IMR-90 (cell line): Measurements from ENCODE around the gene SLIT3. TPM values are rescaled to one million over a fixed set of nuclear protein-coding genes. Genes with fewer than 3 reads are reported as not detected.

Source experiments
- ATAC-seq: fragments of 200-7000 bp; cut with Tn5 transposase; 2 replicates; pipeline ENCODE4 v1.9.1; 2020; ENCODE audit warnings: low read depth, mild to moderate bottlenecking, moderate library complexity
- BruUV-seq: library from RNA; stranded (reverse); fragments of 400-500 nt; replicated peaks from 2 replicates; lab custom pipeline; 2021; lab: Mats Ljungman, UMichigan
- CTCF ChIA-PET: fragments of 300-600 bp; formaldehyde crosslinking; extraction: SDS; loops from one replicate; lab custom pipeline; 2021; ENCODE audit warnings: antibody characterized with exemption; lab: Yijun Ruan, JAX
- POLR2A ChIA-PET: fragments of 300-600 bp; sonication (Branson Sonifier 250); formaldehyde crosslinking; loops from one replicate; lab custom pipeline; 2022; ENCODE audit warnings: antibody characterized with exemption; ENCODE audit not compliant: unreplicated experiment; lab: Charles Lee
- DNase-seq: peaks from one replicate; pipeline ENCODE4 v3.0.0; 2013
- H2AFZ ChIP-seq: replicated peaks from 2 replicates; pipeline ENCODE3; 2013; ENCODE audit warnings: low read length, mild to moderate bottlenecking; ENCODE audit not compliant: poor library complexity
- H2AK5ac ChIP-seq: 2 replicates; pipeline ENCODE4 v1.6.1; 2013; ENCODE audit warnings: low read depth, low read length, inconsistent platforms
- H2AK9ac ChIP-seq: replicated peaks from 2 replicates; pipeline ENCODE3; 2013; ENCODE audit warnings: mild to moderate bottlenecking, low read depth, low read length, moderate library complexity; ENCODE audit not compliant: poor library complexity
- H2BK120ac ChIP-seq: 2 replicates; pipeline ENCODE4 v1.6.1; 2013; ENCODE audit warnings: low read depth, low read length, inconsistent platforms
- H2BK15ac ChIP-seq: 3 replicates; pipeline ENCODE4 v1.6.1; 2013; ENCODE audit warnings: low read depth, low read length, inconsistent platforms
- H2BK20ac ChIP-seq: 2 replicates; pipeline ENCODE4 v1.6.1; 2013; ENCODE audit warnings: low read depth, mild to moderate bottlenecking, inconsistent platforms, low read length, moderate library complexity
- H2BK5ac ChIP-seq: 2 replicates; pipeline ENCODE4 v1.6.1; 2013; ENCODE audit warnings: mild to moderate bottlenecking, low read depth, low read length, inconsistent platforms; ENCODE audit not compliant: poor library complexity, severe bottlenecking
- H3K14ac ChIP-seq: replicated peaks from 2 replicates; pipeline ENCODE4 v1.6.1; 2013; ENCODE audit warnings: low read depth, low read length, inconsistent platforms
- H3K18ac ChIP-seq: 2 replicates; pipeline ENCODE4 v1.6.1; 2013; ENCODE audit warnings: low read depth, low read length, control low read depth
- H3K23ac ChIP-seq: 2 replicates; pipeline ENCODE4 v1.6.1; 2013; ENCODE audit warnings: low read depth, low read length, inconsistent platforms
- H3K27ac ChIP-seq: 2 replicates; pipeline ENCODE4 v1.5.1; 2013; ENCODE audit warnings: mild to moderate bottlenecking, control low read depth, low read length; ENCODE audit not compliant: insufficient read depth
- H3K27me3 ChIP-seq: 2 replicates; pipeline ENCODE4 v1.6.1; 2013; ENCODE audit warnings: low read length; ENCODE audit not compliant: control insufficient read depth, insufficient read depth
- H3K36me3 ChIP-seq: 2 replicates; pipeline ENCODE4 v1.6.1; 2013; ENCODE audit warnings: low read length, mixed read lengths; ENCODE audit not compliant: control insufficient read depth, insufficient read depth
- H3K4ac ChIP-seq: 2 replicates; pipeline ENCODE4 v1.6.1; 2013; ENCODE audit warnings: low read depth, low read length, inconsistent platforms
- H3K4me1 ChIP-seq: 2 replicates; pipeline ENCODE4 v1.6.1; 2013; ENCODE audit warnings: low read length, mixed read lengths; ENCODE audit not compliant: control insufficient read depth, insufficient read depth
- H3K4me2 ChIP-seq: 2 replicates; pipeline ENCODE4 v1.6.1; 2013; ENCODE audit warnings: low read depth, mild to moderate bottlenecking, control low read depth, low read length, moderate library complexity
- H3K4me3 ChIP-seq: 2 replicates; pipeline ENCODE4 v1.5.1; 2013; ENCODE audit warnings: low read depth, mild to moderate bottlenecking, control low read depth, low read length, moderate library complexity; ENCODE audit not compliant: insufficient read depth
- H3K56ac ChIP-seq: 2 replicates; pipeline ENCODE4 v1.6.1; 2013; ENCODE audit warnings: low read length, inconsistent platforms; ENCODE audit not compliant: insufficient read depth; ENCODE audit errors: extremely low read depth
- H3K79me1 ChIP-seq, 2 experiments: 2 replicates each; pipeline ENCODE4 v1.6.1; 2013; ENCODE audit warnings: low read length in 2 of 2, inconsistent platforms in 1 of 2, low read depth in 1 of 2
- H3K9ac ChIP-seq: 2 replicates; pipeline ENCODE4 v1.6.1; 2013; ENCODE audit warnings: low read depth, low read length, control low read depth
- H3K9me1 ChIP-seq: 2 replicates; pipeline ENCODE4 v1.6.1; 2013; ENCODE audit warnings: low read length, inconsistent platforms; ENCODE audit not compliant: insufficient read depth
- H3K9me3 ChIP-seq: 2 replicates; pipeline ENCODE4 v1.6.1; 2013; ENCODE audit warnings: low read length; ENCODE audit not compliant: control insufficient read depth, insufficient read depth
- H4K20me1 ChIP-seq: 2 replicates; pipeline ENCODE4 v1.6.1; 2013; ENCODE audit warnings: low read length, inconsistent platforms; ENCODE audit not compliant: insufficient read depth
- H4K5ac ChIP-seq: 2 replicates; pipeline ENCODE4 v1.6.1; 2013; ENCODE audit warnings: mild to moderate bottlenecking, low read depth, low read length, control low read depth
- H4K8ac ChIP-seq, 2 experiments: 2 replicates each; pipeline ENCODE4 v1.6.1; 2013; ENCODE audit warnings: low read depth in 2 of 2, low read length in 2 of 2, control low read depth in 1 of 2, inconsistent platforms in 1 of 2
- H4K91ac ChIP-seq: 2 replicates; pipeline ENCODE4 v1.6.1; 2013; ENCODE audit warnings: low read depth, low read length, inconsistent platforms; ENCODE audit not compliant: insufficient read depth
- BHLHE40 ChIP-seq: fragments of 150-350 bp; IDR thresholded peaks from 2 replicates; pipeline ENCODE4 v1.6.1; 2016; ENCODE audit warnings: mild to moderate bottlenecking, low read depth, low read length
- CEBPB ChIP-seq: IDR thresholded peaks from 2 replicates; pipeline ENCODE4 v1.6.1; 2012; ENCODE audit warnings: low read depth, low read length, improper control_type of control experiment
- CHD1 ChIP-seq: IDR thresholded peaks from 2 replicates; pipeline ENCODE4 v1.6.1; 2012; ENCODE audit warnings: low read depth, low read length, improper control_type of control experiment
- FOS ChIP-seq: fragments of 150-350 bp; IDR thresholded peaks from 2 replicates; pipeline ENCODE4 v1.6.1; 2016; ENCODE audit warnings: low read depth, low read length
- MAFK ChIP-seq: IDR thresholded peaks from 2 replicates; pipeline ENCODE4 v1.6.1; 2012; ENCODE audit warnings: low read depth, low read length, improper control_type of control experiment
- MAZ ChIP-seq: IDR thresholded peaks from 2 replicates; pipeline ENCODE4 v1.6.1; 2012; ENCODE audit warnings: low read depth, mild to moderate bottlenecking, low read length, improper control_type of control experiment, moderate library complexity, borderline replicate concordance
- MXI1 ChIP-seq: IDR thresholded peaks from 2 replicates; pipeline ENCODE4 v1.6.1; 2012; ENCODE audit warnings: low read depth, mild to moderate bottlenecking, low read length, moderate library complexity, borderline replicate concordance
- NFE2L2 ChIP-seq: fragments of 150-350 bp; IDR thresholded peaks from 2 replicates; pipeline ENCODE4 v1.6.1; 2016; ENCODE audit warnings: low read depth, mild to moderate bottlenecking, low read length
- RAD21 ChIP-seq: IDR thresholded peaks from 2 replicates; pipeline ENCODE4 v1.6.1; 2012; ENCODE audit warnings: low read length, improper control_type of control experiment
- RFX5 ChIP-seq: IDR thresholded peaks from 2 replicates; pipeline ENCODE4 v1.8.0; 2012; ENCODE audit warnings: low read depth, mild to moderate bottlenecking, low read length, moderate library complexity
- WGBS, 2 experiments: methylation state at CpG; one replicate each; pipeline versions ENCODE4 v1.1.5 to v1.1.7; 2013; ENCODE audit warnings: missing lambda C conversion rate in 2 of 2; ENCODE audit not compliant: insufficient read length in 1 of 2; ENCODE audit errors: extremely low coverage in 2 of 2; 5-methylcytosine and 5-hydroxymethylcytosine counted together
- dilution Hi-C: fragments of 300-500 bp; cut with HindIII; formaldehyde crosslinking; loops from one replicate; pipeline ENCODE4 v1.14.3; 2018; ENCODE audit warnings: low sequenced_read_pairs; ENCODE audit not compliant: unreplicated experiment
- in situ Hi-C: fragments of 300-500 bp; cut with MboI; formaldehyde crosslinking; loops from 3 replicates; pipeline ENCODE4 v1.14.3; 2019; ENCODE audit warnings: low sequenced_read_pairs, inconsistent platforms, mixed read lengths
- intact Hi-C: fragments of 100-400 bp; cut with micrococcal nuclease; formaldehyde crosslinking; loops from 2 replicates; pipeline ENCODE4 v1.10.0; 2022
- polyA plus RNA-seq, 3 experiments: library from polyadenylated mRNA; depleted of rRNA; stranded (reverse); fragments of >200 nt; gene quantifications; 2 replicates each; pipeline ENCODE4 v1.2.3, GENCODE V29; 2012; ENCODE audit warnings: low replicate concordance in 1 of 3
- total RNA-seq: library from RNA; depleted of rRNA; stranded (reverse); fragments of >200 nt; gene quantifications from 2 replicates; pipeline ENCODE4 v1.2.3, GENCODE V29; 2012
- TF ChIP-seq, protein P1 (sequence below): fragments of 150-350 bp; IDR thresholded peaks from 2 replicates; pipeline ENCODE4 v1.6.1; 2016; ENCODE audit warnings: low read depth, mild to moderate bottlenecking, low read length, moderate library complexity, borderline replicate concordance

SLIT3 gene
- total and polyA plus RNA-seq, 2 of the 4 experiments (the other 2 are of a cell fraction): 0.18 to 0.50 TPM

DNA sequence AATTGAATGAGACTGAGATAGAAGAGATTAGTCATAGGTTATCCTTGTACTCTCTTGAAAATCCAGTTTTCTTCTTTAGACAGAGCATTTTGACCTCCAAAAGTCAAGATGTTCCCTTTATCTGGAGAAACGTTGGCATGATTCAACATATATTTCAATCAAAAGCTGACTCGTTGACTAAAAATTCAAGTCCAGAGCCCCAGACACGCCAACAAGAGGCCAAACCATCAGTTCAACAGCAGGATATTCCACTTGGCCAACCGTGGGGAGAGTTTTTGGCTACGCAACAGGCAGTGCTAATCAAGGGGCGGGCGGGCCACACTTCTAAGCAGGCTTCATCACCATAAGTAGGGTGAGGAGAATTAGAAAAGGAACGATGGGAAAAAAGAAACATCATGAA lies 119.1 kb downstream of the SLIT3 start:
- 40% methylated on average over 1 of the region's 8 CpGs; no CpG with 5 or more reads in 1 of the 2 experiments for WGBS, 2 experiments
- dilution Hi-C loops: no loop called here
- no peaks in the 10 kb centered on the region for H3K36me3 ChIP-seq

More for the DNA sequence above, 119.1 kb downstream of the SLIT3 start:
- Histone ChIP-seq H4K5ac (no peak overlapping the region), H2BK5ac (no peak overlapping the region), H3K4me1 (no peaks in the 10 kb centered on the region), H3K23ac (no peak overlapping the region), H3K4me3 (no peak overlapping the region), H3K56ac (no peak overlapping the region), H3K9me1 (no peaks in the 10 kb centered on the region), H3K4me2 (no peak overlapping the region), H4K20me1 (no peaks in the 10 kb centered on the region), H3K4ac (no peak overlapping the region), H2AK9ac (no peak overlapping the region), H3K14ac (no peak overlapping the region), H2AFZ (no peak overlapping the region), H2BK120ac (no peak overlapping the region), H3K79me1 (no peaks in the 10 kb centered on the region), H3K9ac (no peak overlapping the region), H3K18ac (no peak overlapping the region), H3K27me3 (no peaks in the 10 kb centered on the region), H2BK20ac (no peak overlapping the region), H2AK5ac (no peak overlapping the region), H4K8ac (no peak overlapping the region), H3K27ac (no peak overlapping the region), H3K9me3 (0 out of 2 replicates have a peak, but pooled peaks cover 4% of the 10 kb centered on the region), H2BK15ac (no peak overlapping the region), H4K91ac (no peak overlapping the region)
- BruUV-seq: no TSS peak
- in situ Hi-C loops: no loop called here
- no peak for DNase-seq
- intact Hi-C loops: no loop called here
- TF ChIP-seq MAFK: no peak
- no peak for TF ChIP-seq MXI1
- no peak for TF ChIP-seq CHD1
- no peak for TF ChIP-seq CEBPB
- TF ChIP-seq RAD21: no peak
- TF ChIP-seq BHLHE40: no peak
- TF ChIP-seq NFE2L2: no peak
- no peak for TF ChIP-seq RFX5
- no peak for TF ChIP-seq FOS
- no peak for TF ChIP-seq MAZ
- TF ChIP-seq, protein P1, sequence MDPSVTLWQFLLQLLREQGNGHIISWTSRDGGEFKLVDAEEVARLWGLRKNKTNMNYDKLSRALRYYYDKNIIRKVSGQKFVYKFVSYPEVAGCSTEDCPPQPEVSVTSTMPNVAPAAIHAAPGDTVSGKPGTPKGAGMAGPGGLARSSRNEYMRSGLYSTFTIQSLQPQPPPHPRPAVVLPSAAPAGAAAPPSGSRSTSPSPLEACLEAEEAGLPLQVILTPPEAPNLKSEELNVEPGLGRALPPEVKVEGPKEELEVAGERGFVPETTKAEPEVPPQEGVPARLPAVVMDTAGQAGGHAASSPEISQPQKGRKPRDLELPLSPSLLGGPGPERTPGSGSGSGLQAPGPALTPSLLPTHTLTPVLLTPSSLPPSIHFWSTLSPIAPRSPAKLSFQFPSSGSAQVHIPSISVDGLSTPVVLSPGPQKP: no peak
- ChIA-PET CTCF (no interaction called here), POLR2A (no interaction called here)
- no peak for ATAC-seq
